SU-DHL-6 (cell line): ENCODE measurements around the gene HPX.

ENCODE experiments used
- H2AFZ ChIP-seq: fragments of 200-600 bp; sonication (generic); 2 replicates; pipeline ENCODE4 v1.6.1; 2014; ENCODE audit warnings: low read depth, mild to moderate bottlenecking, moderate library complexity, mixed read lengths, antibody characterized with exemption, low read length; ENCODE audit not compliant: severe bottlenecking
- H3F3A ChIP-seq: fragments of 200-600 bp; shearing (Covaris generic); 2 replicates; pipeline ENCODE4 v1.6.0; 2016; ENCODE audit warnings: antibody characterized with exemption, mild to moderate bottlenecking; ENCODE audit not compliant: insufficient read depth
- H3K27ac ChIP-seq: fragments of 200-600 bp; sonication (generic); 2 replicates; pipeline ENCODE4 v1.5.1; 2016; ENCODE audit warnings: low read depth, mild to moderate bottlenecking, low read length, moderate library complexity, mixed read lengths
- H3K27me3 ChIP-seq: fragments of 200-600 bp; sonication (generic), shearing (Covaris generic); 2 replicates; pipeline ENCODE4 v1.6.0; 2014; ENCODE audit warnings: mild to moderate bottlenecking, low read length
- H3K36me3 ChIP-seq: fragments of 200-600 bp; sonication (generic); 2 replicates; pipeline ENCODE4 v1.6.1; 2014; ENCODE audit warnings: mild to moderate bottlenecking, low read length, mixed read lengths
- H3K4me2 ChIP-seq: fragments of 300-600, 200-600 bp; shearing (Covaris generic), sonication (generic); 2 replicates; pipeline ENCODE4 v1.6.0; 2014; ENCODE audit warnings: low read length, low read depth, mild to moderate bottlenecking; ENCODE audit not compliant: poor library complexity, severe bottlenecking
- H3K4me3 ChIP-seq: fragments of 200-600 bp; sonication (generic); 2 replicates; pipeline ENCODE4 v1.5.1; 2014; ENCODE audit warnings: antibody characterized with exemption, low read length, mild to moderate bottlenecking, mixed read lengths; ENCODE audit not compliant: insufficient read depth, poor library complexity, severe bottlenecking
- H3K79me2 ChIP-seq: fragments of 200-600 bp; sonication (generic); 2 replicates; pipeline ENCODE4 v1.6.1; 2014; ENCODE audit warnings: mild to moderate bottlenecking, low read length, moderate library complexity; ENCODE audit not compliant: insufficient read depth
- H3K9ac ChIP-seq: fragments of 200-600 bp; sonication (generic); 2 replicates; pipeline ENCODE4 v1.7.0; 2014; ENCODE audit warnings: mild to moderate bottlenecking, low read length
- H3K9me2 ChIP-seq: fragments of 200-600 bp; sonication (generic); replicated peaks from 2 replicates; pipeline ENCODE4 v1.6.1; 2014; ENCODE audit warnings: low read length; ENCODE audit not compliant: insufficient read depth
- H3K9me3 ChIP-seq: fragments of 200-600 bp; sonication (generic); 2 replicates; pipeline ENCODE4 v1.6.1; 2014; ENCODE audit warnings: low read length, mixed read lengths; ENCODE audit not compliant: insufficient read depth
- H4K20me1 ChIP-seq: fragments of 200-600 bp; sonication (generic); 2 replicates; pipeline ENCODE4 v1.6.1; 2014; ENCODE audit warnings: low read depth, mild to moderate bottlenecking, antibody characterized with exemption, low read length, moderate library complexity, mixed read lengths
- EZH2phosphoT487 ChIP-seq: fragments of 200-600 bp; sonication (generic), shearing (Covaris generic); conservative IDR thresholded peaks from 2 replicates; pipeline ENCODE4 v1.6.1; 2018; ENCODE audit warnings: mild to moderate bottlenecking, antibody characterized with exemption, low read length, moderate library complexity, mixed read lengths
- TF ChIP-seq, protein P1 (sequence below): fragments of 200-600 bp; sonication (generic); IDR thresholded peaks from one replicate; pipeline ENCODE4 v1.5.1; 2017; ENCODE audit warnings: antibody characterized with exemption, mild to moderate bottlenecking, low read length, moderate library complexity; ENCODE audit not compliant: insufficient read depth, poor library complexity, severe bottlenecking

Gene HPX

DNA sequence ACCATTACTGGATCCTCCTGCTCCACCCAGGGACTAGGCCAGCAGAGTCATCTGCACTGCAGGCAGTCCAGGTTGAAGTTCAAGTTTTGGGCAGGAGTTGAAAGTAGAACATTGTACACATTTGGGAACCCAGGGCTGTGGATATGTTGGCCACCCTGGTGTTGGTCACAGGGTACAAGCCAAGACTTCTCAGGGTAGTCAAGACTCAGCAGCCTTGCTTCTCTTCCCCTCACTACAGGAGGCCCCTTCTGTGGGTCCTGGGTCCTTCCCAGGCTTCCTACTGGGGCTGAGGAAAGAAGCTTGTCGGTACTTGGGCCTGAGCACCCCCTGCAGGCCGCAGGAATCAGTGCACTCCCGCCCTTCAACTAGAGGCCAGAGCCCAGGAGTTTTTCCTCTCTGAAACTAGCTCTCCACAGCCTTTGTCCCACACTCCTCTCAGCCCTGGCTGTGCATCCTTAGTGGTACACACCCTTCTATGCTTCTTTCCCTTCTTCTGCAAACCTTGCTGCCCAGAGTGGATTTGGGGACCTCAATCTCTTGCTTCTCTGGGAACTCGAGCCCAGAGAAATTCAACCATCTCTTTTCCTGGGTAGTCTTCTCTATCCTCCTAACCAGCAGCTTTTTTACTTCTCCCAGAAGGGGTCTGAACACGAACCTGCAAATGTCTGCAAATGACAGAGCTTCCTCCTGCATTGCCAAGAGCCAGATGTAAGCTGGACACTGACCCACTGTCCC is 2.6 kb upstream of the HPX start:
- no peaks in the 10 kb centered on the region for H3K79me2 ChIP-seq
- no peaks in the 10 kb centered on the region for H4K20me1 ChIP-seq
- H3K9me3 ChIP-seq: no peaks in the 10 kb centered on the region
- no peak overlapping the region for H3K9ac ChIP-seq
- no peak overlapping the region for H3K4me3 ChIP-seq
- H3K4me2 ChIP-seq: no peak overlapping the region
- no peaks in the 10 kb centered on the region for H3K27me3 ChIP-seq
- no peak overlapping the region for H3K27ac ChIP-seq
- H3K36me3 ChIP-seq: no peaks in the 10 kb centered on the region
- no peaks in the 10 kb centered on the region for H3K9me2 ChIP-seq
- H2AFZ ChIP-seq: no peak overlapping the region
- H3F3A ChIP-seq: no peaks in the 10 kb centered on the region
- TF ChIP-seq, protein P1, sequence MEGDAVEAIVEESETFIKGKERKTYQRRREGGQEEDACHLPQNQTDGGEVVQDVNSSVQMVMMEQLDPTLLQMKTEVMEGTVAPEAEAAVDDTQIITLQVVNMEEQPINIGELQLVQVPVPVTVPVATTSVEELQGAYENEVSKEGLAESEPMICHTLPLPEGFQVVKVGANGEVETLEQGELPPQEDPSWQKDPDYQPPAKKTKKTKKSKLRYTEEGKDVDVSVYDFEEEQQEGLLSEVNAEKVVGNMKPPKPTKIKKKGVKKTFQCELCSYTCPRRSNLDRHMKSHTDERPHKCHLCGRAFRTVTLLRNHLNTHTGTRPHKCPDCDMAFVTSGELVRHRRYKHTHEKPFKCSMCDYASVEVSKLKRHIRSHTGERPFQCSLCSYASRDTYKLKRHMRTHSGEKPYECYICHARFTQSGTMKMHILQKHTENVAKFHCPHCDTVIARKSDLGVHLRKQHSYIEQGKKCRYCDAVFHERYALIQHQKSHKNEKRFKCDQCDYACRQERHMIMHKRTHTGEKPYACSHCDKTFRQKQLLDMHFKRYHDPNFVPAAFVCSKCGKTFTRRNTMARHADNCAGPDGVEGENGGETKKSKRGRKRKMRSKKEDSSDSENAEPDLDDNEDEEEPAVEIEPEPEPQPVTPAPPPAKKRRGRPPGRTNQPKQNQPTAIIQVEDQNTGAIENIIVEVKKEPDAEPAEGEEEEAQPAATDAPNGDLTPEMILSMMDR: peak; percentile 97
- no peak for TF ChIP-seq EZH2phosphoT487

DNA sequence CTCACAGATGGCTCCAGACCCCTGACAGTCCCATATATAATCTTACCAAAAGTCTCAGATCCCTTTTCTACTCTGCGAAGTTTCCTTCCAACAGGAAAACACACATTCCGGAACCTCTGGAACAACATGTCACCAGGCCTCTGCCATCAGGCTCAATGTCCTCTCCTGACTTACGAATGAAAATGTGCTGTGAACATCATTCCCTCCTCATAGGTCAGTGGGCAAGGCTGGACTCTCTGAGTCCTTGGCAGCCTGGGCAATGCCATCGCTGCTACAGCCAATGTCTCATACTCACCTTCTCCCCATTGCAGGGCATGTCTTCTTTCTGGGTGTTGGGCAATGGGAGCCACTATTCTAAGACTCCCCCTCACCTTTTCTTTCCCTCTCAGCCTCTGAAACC is 1.7 kb upstream of the HPX start:
- H3K4me3 ChIP-seq: no peak overlapping the region
- H3K27me3 ChIP-seq: no peaks in the 10 kb centered on the region
- H2AFZ ChIP-seq: no peak overlapping the region
- no peaks in the 10 kb centered on the region for H3F3A ChIP-seq
- H3K79me2 ChIP-seq: no peaks in the 10 kb centered on the region
- no peak overlapping the region for H3K9ac ChIP-seq
- H3K4me2 ChIP-seq: no peak overlapping the region
- no peaks in the 10 kb centered on the region for H3K9me3 ChIP-seq
- no peaks in the 10 kb centered on the region for H4K20me1 ChIP-seq
- H3K27ac ChIP-seq: no peak overlapping the region
- no peaks in the 10 kb centered on the region for H3K36me3 ChIP-seq
- TF ChIP-seq, protein P1: no peak
- no peak for TF ChIP-seq EZH2phosphoT487
- H3K9me2 ChIP-seq: no peaks in the 10 kb centered on the region

DNA sequence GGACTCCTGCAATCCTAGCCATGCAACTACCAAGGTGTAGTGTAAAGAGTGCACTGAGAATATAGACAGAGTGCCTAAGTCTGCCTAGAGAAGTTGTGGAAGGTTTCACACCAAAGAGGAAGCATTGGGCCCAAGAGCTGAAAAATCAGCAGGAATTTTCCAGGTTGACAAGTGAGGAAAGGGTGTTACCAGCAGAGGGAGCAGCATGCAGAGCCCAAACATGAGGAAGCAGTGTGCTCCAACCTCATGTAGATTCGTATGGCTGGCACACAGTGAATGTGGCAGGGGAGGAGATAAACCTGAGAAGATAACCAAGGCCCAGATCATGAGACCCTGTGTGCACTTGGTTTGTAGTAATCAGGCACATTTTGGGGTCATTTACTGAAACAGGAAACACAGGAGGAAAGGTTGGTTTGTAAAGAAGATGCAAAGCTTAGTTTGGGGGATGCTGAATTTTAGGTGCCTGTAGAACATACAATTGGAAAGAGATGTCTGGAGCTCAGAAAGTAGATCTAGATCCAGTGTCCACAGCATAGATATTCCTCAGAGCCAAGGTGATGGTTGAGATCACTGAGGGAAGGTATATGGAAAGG is 1.7 kb downstream of the HPX start:
- H3K27me3 ChIP-seq: no peaks in the 10 kb centered on the region
- no peak overlapping the region for H2AFZ ChIP-seq
- peaks cover under 1% of the 10 kb centered on the region; the same call in 1 of the 2 replicates for H3F3A ChIP-seq
- no peaks in the 10 kb centered on the region for H3K36me3 ChIP-seq
- no peak overlapping the region for H3K27ac ChIP-seq
- H3K9me3 ChIP-seq: no peaks in the 10 kb centered on the region
- no peaks in the 10 kb centered on the region for H3K79me2 ChIP-seq
- H3K4me2 ChIP-seq: no peak overlapping the region
- no peaks in the 10 kb centered on the region for H3K9me2 ChIP-seq
- no peaks in the 10 kb centered on the region for H4K20me1 ChIP-seq
- no peak overlapping the region for H3K9ac ChIP-seq
- TF ChIP-seq, protein P1: peak; percentile 60
- TF ChIP-seq EZH2phosphoT487: no peak
- no peak overlapping the region for H3K4me3 ChIP-seq
